Prostate gland (tissue), 2 donors: ENCODE measurements around the gene TMTC1. TPM values are rescaled to one million over a fixed set of nuclear protein-coding genes. Genes with fewer than 3 reads are reported as not detected.

Source experiments
- DNase-seq: peaks from one replicate; pipeline ENCODE4 v3.0.0-alpha.2; 2019; ENCODE audit warnings: low spot score
- H3K27ac ChIP-seq, 2 donors: fragments of 200-600 bp; sonication (generic); 2 replicates each; pipeline ENCODE4 v1.5.1; 2017 to 2019
- H3K27me3 ChIP-seq: fragments of 200-600 bp; sonication (generic); replicated peaks from 2 replicates; pipeline ENCODE4 v1.5.1; 2019; ENCODE audit not compliant: insufficient read depth
- H3K36me3 ChIP-seq, 2 donors: fragments of 200-600 bp; sonication (generic); 1 replicate in 1 of 2; 2 replicates in 1 of 2; pipeline versions ENCODE4 v1.5.1 to v1.8.1; 2017 to 2019
- H3K4me1 ChIP-seq: fragments of 200-600 bp; sonication (generic); replicated peaks from 2 replicates; pipeline ENCODE4 v1.5.1; 2019
- H3K4me3 ChIP-seq, 2 donors: fragments of 200-600 bp; sonication (generic); 2 replicates each; pipeline ENCODE4 v1.5.1; 2017 to 2019
- H3K9me3 ChIP-seq: fragments of 200-600 bp; sonication (generic); 2 replicates; pipeline ENCODE4 v1.5.1; 2017
- POLR2A ChIP-seq: fragments of 450-650 bp; IDR thresholded peaks from one replicate; pipeline ENCODE4 v1.6.1; 2016; ENCODE audit warnings: antibody characterized with exemption, mild to moderate bottlenecking
- POLR2AphosphoS5 ChIP-seq: sonication (generic); formaldehyde crosslinking; IDR thresholded peaks from one replicate; pipeline ENCODE4 v1.6.1; 2017; ENCODE audit warnings: antibody characterized with exemption
- WGBS: methylation state at CpG from one replicate; pipeline ENCODE4 v1.1.5; 2018; 5-methylcytosine and 5-hydroxymethylcytosine counted together
- intact Hi-C: fragments of 100-400 bp; cut with DNase I; formaldehyde crosslinking; loops from one replicate; pipeline ENCODE4 v1.14.2; 2022
- total RNA-seq, 2 donors: library from RNA; depleted of rRNA; stranded (reverse); fragments of >200 nt; gene quantifications; one replicate each; pipeline ENCODE4 v1.1.0, GENCODE V29; 2016
- TF ChIP-seq, protein P1 (sequence below), 4 experiments: fragments of 200-600 bp in 2 of 4; fragments of 450-650 bp in 2 of 4; sonication (generic) in 2 of 4; IDR thresholded peaks; 1 replicate in 3 of 4; 2 replicates in 1 of 4; pipeline ENCODE4 v1.5.1; 2016 to 2019; ENCODE audit warnings: antibody characterized with exemption in 4 of 4, mild to moderate bottlenecking in 2 of 4, moderate library complexity in 2 of 4

TMTC1 gene
- total RNA-seq, 2 donors from 2014 or later: 12.9 to 25.2 TPM

DNA sequence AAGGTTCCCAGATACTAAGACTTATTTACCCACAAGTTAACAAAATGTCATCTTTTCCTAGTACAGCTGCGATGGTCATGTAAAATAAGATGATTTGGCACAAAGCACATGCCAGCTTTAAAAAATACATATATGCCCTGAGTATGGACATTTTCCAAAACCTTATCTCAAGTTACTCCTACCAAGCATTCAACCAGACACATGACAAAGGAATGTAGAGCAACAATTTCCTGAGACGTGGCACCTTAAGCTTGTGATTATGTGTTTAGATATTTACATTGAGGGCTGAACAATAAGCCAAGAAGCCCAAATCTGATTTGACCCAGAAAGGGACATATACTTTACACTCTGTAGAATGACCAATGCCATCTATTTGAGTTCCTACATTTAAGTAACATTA is 261.8 kb downstream of the TMTC1 start:
- no peak for DNase-seq
- H3K36me3 ChIP-seq: no peaks in the 10 kb centered on the region
- no peak overlapping the region for H3K4me3 ChIP-seq
- 60% methylated on average over 2 of the region's 2 CpGs for WGBS
- TF ChIP-seq POLR2A: no peak
- no peak for TF ChIP-seq POLR2AphosphoS5
- TF ChIP-seq, protein P1, sequence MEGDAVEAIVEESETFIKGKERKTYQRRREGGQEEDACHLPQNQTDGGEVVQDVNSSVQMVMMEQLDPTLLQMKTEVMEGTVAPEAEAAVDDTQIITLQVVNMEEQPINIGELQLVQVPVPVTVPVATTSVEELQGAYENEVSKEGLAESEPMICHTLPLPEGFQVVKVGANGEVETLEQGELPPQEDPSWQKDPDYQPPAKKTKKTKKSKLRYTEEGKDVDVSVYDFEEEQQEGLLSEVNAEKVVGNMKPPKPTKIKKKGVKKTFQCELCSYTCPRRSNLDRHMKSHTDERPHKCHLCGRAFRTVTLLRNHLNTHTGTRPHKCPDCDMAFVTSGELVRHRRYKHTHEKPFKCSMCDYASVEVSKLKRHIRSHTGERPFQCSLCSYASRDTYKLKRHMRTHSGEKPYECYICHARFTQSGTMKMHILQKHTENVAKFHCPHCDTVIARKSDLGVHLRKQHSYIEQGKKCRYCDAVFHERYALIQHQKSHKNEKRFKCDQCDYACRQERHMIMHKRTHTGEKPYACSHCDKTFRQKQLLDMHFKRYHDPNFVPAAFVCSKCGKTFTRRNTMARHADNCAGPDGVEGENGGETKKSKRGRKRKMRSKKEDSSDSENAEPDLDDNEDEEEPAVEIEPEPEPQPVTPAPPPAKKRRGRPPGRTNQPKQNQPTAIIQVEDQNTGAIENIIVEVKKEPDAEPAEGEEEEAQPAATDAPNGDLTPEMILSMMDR (IDR thresholded peaks at IDR 0.05): no peak
- no peak overlapping the region for H3K27ac ChIP-seq
- H3K27me3 ChIP-seq: no peaks in the 10 kb centered on the region
- no peaks in the 10 kb centered on the region for H3K4me1 ChIP-seq
- H3K9me3 ChIP-seq: no peaks in the 10 kb centered on the region
- intact Hi-C loops: loop anchor here (10.0 kb wide), 1 partner anchor 763 kb away; no protein-coding TSS in a partner anchor

DNA sequence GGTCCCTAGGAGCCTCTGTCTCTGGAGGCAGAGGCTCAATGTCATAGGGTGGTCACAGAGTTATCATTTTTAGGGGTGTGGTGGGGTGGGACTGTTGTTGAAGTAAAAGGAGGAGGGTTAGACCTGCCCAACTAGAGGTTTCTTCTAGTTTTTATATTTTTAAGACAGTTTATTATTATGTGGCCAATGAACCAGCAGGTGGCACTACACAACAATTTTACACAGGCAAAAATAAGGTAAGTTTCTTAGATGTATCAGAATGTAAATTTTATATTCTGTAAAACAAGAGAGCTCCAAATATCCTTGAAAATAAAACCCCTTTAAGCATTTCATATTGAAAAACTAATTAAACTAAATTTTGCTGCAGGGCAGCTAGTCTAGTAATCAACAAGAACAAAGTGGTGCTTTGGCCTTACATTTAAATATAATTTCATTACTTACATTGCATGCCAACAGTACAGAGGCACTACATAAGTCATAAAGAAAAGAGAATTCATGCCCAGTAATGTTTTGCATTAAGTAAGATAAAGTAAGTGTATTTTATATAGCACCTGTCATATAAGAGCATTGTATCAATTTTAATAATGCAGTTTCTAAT is 264.1 kb downstream of the TMTC1 start:
- peak; percentile 16 for DNase-seq

DNA sequence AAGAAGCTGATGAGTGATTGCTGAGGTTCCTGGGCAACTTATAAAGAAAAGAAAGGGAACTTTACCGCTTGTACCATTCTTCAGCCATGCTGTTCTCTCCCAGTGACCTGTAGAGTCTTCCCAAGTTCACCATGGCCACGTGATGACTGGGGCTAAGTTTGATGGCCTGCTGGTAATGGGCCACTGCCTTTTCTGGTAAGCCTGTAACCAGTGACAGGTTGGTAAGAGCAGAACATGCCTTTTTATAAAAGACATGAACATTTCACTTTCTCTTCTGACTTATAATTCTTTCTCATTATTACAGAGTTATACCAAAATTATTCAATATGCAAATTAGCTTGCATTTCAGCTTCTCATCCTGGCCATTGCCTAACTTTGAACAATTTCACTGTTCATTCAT is 265.3 kb downstream of the TMTC1 start:
- Histone ChIP-seq H3K27me3 (no peaks in the 10 kb centered on the region), H3K4me1 (no peaks in the 10 kb centered on the region), H3K36me3 (no peaks in the 10 kb centered on the region), H3K4me3 (no peak overlapping the region), H3K27ac (no peak overlapping the region), H3K9me3 (no peaks in the 10 kb centered on the region)
- no peak for TF ChIP-seq POLR2A
- TF ChIP-seq, protein P1 (IDR thresholded peaks at IDR 0.05): no peak
- no peak for TF ChIP-seq POLR2AphosphoS5
- no peak for DNase-seq
- intact Hi-C loops: loop anchor here (10.0 kb wide), 1 partner anchor 1286 kb away; no protein-coding TSS in a partner anchor
- WGBS: 84% methylated on average over 2 of the region's 2 CpGs

More for the DNA sequence above, 264.1 kb downstream of the TMTC1 start:
- Histone ChIP-seq H3K4me1 (no peaks in the 10 kb centered on the region), H3K36me3 (no peaks in the 10 kb centered on the region), H3K27me3 (no peaks in the 10 kb centered on the region), H3K27ac (no peak overlapping the region), H3K4me3 (no peak overlapping the region), H3K9me3 (no peaks in the 10 kb centered on the region)
- intact Hi-C loops: loop anchor here (10.0 kb wide), 2 partner anchors 765 to 1285 kb away; no protein-coding TSS in a partner anchor
- TF ChIP-seq POLR2A (no peak), POLR2AphosphoS5 (no peak)
- TF ChIP-seq, protein P1 (IDR thresholded peaks at IDR 0.05): peak; percentile 25 to 75 (median 66)

DNA sequence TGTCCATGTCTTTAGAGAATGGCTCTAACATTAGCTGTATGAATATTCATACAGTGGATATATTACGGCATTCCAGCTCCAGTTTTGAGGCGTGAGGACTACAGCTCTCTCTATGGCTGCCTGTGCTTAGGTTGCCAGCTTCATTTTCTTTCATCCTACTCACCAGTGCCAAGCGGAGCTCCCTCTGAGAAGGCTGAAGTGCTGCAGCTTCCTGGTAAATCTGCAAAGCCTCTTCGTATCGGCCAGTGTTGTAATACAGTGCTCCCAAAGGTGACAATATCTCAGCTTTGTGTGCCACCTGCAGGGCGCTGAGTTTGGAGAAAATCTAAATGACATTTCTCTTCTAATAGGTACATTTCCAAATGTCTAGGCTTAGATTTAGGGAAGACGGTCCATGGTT is 266.5 kb downstream of the TMTC1 start:
- peak; percentile 23 for DNase-seq
- Histone ChIP-seq H3K9me3 (no peaks in the 10 kb centered on the region), H3K4me1 (no peaks in the 10 kb centered on the region), H3K27ac (no peak overlapping the region), H3K4me3 (no peak overlapping the region), H3K36me3 (no peaks in the 10 kb centered on the region), H3K27me3 (no peaks in the 10 kb centered on the region)
- WGBS: 79% methylated on average over 7 of the region's 7 CpGs
- TF ChIP-seq, protein P1 (IDR thresholded peaks at IDR 0.05): peak in 2 of 4 experiments; percentile 16 to 47
- no peak for TF ChIP-seq POLR2A
- intact Hi-C loops: loop anchor here (10.0 kb wide), 1 partner anchor 1288 kb away; no protein-coding TSS in a partner anchor

DNA sequence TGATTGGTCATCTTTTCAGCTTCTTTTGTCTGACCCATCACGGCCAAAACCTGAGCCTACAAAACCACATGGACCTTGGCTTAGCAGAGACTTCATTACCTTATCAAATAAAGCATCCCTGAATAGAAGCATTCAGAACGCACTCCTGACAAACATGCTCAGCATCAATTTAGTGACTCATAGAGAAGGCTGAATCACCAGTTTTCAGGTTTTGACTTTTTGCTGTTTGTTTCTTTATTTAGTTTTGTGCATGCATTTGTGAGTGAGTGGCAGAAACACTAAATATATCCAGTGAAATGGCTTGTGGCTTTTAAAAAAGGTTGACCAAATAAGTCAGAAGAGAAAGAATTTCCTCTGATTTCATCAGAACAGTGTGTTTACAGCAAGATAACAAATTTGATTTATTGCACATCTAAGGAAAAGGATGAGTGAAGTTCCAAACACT is 267.3 kb downstream of the TMTC1 start:
- Histone ChIP-seq H3K9me3 (no peaks in the 10 kb centered on the region), H3K27ac (no peak overlapping the region), H3K36me3 (no peaks in the 10 kb centered on the region), H3K4me1 (no peaks in the 10 kb centered on the region), H3K27me3 (no peaks in the 10 kb centered on the region), H3K4me3 (no peak overlapping the region)
- 57% methylated on average over 2 of the region's 2 CpGs for WGBS
- intact Hi-C loops: loop anchor here (10.0 kb wide), 1 partner anchor 1288 kb away; no protein-coding TSS in a partner anchor
- DNase-seq: no peak
- TF ChIP-seq POLR2A (no peak), POLR2AphosphoS5 (no peak)
- TF ChIP-seq, protein P1 (IDR thresholded peaks at IDR 0.05): no peak
